Measurements from ENCODE around the gene SEC14L5. TPM values are rescaled to one million over a fixed set of nuclear protein-coding genes. Genes with fewer than 3 reads are reported as not detected.

Gene SEC14L5
- total RNA-seq, 2 experiments from 2014 or later: 0.07 TPM; not detected in 1

- Mint-ChIP-seq H3K36me3 (ENCODE audit: low read depth) (no peaks in the 10 kb centered on the region), H3K9me3 (no peaks in the 10 kb centered on the region), H3K27me3 (no peaks in the 10 kb centered on the region), H3K27ac (no peak overlapping the region), H3K4me3 (no peak overlapping the region), H3K4me1 (ENCODE audit: low read depth) (no peaks in the 10 kb centered on the region)
- intact Hi-C loops (cut with micrococcal nuclease): no loop called here
- DNase-seq: no peak
- no peak for ATAC-seq
- ChIA-PET POLR2A (no interaction called here), CTCF (no interaction called here)
- TF ChIP-seq CTCF (IDR thresholded peaks at IDR 0.05): no peak
Observed at GRCh38 chr16:5015351-5015750, 57.2 kb downstream of the SEC14L5 start.

- no peak overlapping the region for H3K4me3 Mint-ChIP-seq
- H3K27me3 Mint-ChIP-seq: no peaks in the 10 kb centered on the region
- H3K27ac Mint-ChIP-seq: no peak overlapping the region
- TF ChIP-seq CTCF (IDR thresholded peaks at IDR 0.05): no peak
- intact Hi-C loops (cut with micrococcal nuclease): no loop called here
- POLR2A ChIA-PET: no interaction called here
- ATAC-seq (no peak), DNase-seq (no peak)
- no peaks in the 10 kb centered on the region for H3K9me3 Mint-ChIP-seq
- CTCF ChIA-PET: no interaction called here
- H3K36me3 Mint-ChIP-seq (ENCODE audit: low read depth): no peaks in the 10 kb centered on the region
- no peaks in the 10 kb centered on the region for H3K4me1 Mint-ChIP-seq (ENCODE audit: low read depth)
Observed at GRCh38 chr16:5015887-5016286, 57.8 kb downstream of the SEC14L5 start.

- Mint-ChIP-seq H3K4me3 (no peak overlapping the region), H3K27ac (no peak overlapping the region), H3K27me3 (no peaks in the 10 kb centered on the region), H3K9me3 (no peaks in the 10 kb centered on the region), H3K4me1 (ENCODE audit: low read depth) (no peaks in the 10 kb centered on the region), H3K36me3 (ENCODE audit: low read depth) (no peaks in the 10 kb centered on the region)
- CTCF ChIA-PET: no interaction called here
- no peak for TF ChIP-seq CTCF (IDR thresholded peaks at IDR 0.05)
- POLR2A ChIA-PET: interaction anchor here (0.6 to 1.0 kb wide), 2 partner anchors 15 to 539 kb away, joined by 3 read pairs; no protein-coding TSS in a partner anchor
- no peak for ATAC-seq
- intact Hi-C loops (cut with micrococcal nuclease): no loop called here
- no peak for DNase-seq
Observed at GRCh38 chr16:5016967-5017677, 59.0 kb downstream of the SEC14L5 start.

- no peaks in the 10 kb centered on the region for H3K4me1 Mint-ChIP-seq (ENCODE audit: low read depth)
- H3K4me3 Mint-ChIP-seq: no peak overlapping the region
- intact Hi-C loops (cut with micrococcal nuclease): no loop called here
- no peaks in the 10 kb centered on the region for H3K9me3 Mint-ChIP-seq
- no peak for DNase-seq
- POLR2A ChIA-PET: interaction anchor here (1.0 kb wide), 1 partner anchor 14 kb away, joined by 3 read pairs; no protein-coding TSS in a partner anchor
- TF ChIP-seq CTCF (IDR thresholded peaks at IDR 0.05): no peak
- H3K36me3 Mint-ChIP-seq (ENCODE audit: low read depth): no peaks in the 10 kb centered on the region
- H3K27me3 Mint-ChIP-seq: no peaks in the 10 kb centered on the region
- no peak overlapping the region for H3K27ac Mint-ChIP-seq
- CTCF ChIA-PET: no interaction called here
- no peak for ATAC-seq
Observed at GRCh38 chr16:5017678-5017969, 59.5 kb downstream of the SEC14L5 start.

GRCh38 chr16:5018793-5019192 is 60.7 kb downstream of the SEC14L5 start:
- ChIA-PET CTCF (no interaction called here), POLR2A (no interaction called here)
- DNase-seq: no peak
- H3K36me3 Mint-ChIP-seq (ENCODE audit: low read depth): no peaks in the 10 kb centered on the region
- intact Hi-C loops (cut with micrococcal nuclease): no loop called here
- TF ChIP-seq CTCF (IDR thresholded peaks at IDR 0.05): no peak
- no peak for ATAC-seq
- no peak overlapping the region for H3K4me3 Mint-ChIP-seq
- H3K27me3 Mint-ChIP-seq: no peaks in the 10 kb centered on the region
- H3K9me3 Mint-ChIP-seq: no peaks in the 10 kb centered on the region
- no peaks in the 10 kb centered on the region for H3K4me1 Mint-ChIP-seq (ENCODE audit: low read depth)
- H3K27ac Mint-ChIP-seq: no peak overlapping the region

Data from activated CD8-positive, alpha-beta T cell treated with anti-CD3 and anti-CD28 coated beads for 36 hours (primary cell).